Astrocyte of the spinal cord (primary cell): Measurements from ENCODE around the gene TXNRD2.

Source experiments
- DNase-seq: peaks from one replicate; pipeline ENCODE4 v3.0.0; 2011; ENCODE audit warnings: low read depth, low spot score
- H3K4me3 ChIP-seq: 2 replicates; pipeline ENCODE4 v1.5.1; 2011; ENCODE audit warnings: low read depth, mild to moderate bottlenecking, low read length, moderate library complexity
- in situ Hi-C: cut with HindIII; loops from 2 replicates; pipeline ENCODE4 v1.10.0; 2017; ENCODE audit warnings: low sequenced_read_pairs
- TF ChIP-seq, protein P1 (sequence below): IDR thresholded peaks from 2 replicates; pipeline ENCODE4 v1.5.1; 2012; ENCODE audit warnings: low read depth, mild to moderate bottlenecking, low read length, inconsistent platforms

The TXNRD2 gene

DNA sequence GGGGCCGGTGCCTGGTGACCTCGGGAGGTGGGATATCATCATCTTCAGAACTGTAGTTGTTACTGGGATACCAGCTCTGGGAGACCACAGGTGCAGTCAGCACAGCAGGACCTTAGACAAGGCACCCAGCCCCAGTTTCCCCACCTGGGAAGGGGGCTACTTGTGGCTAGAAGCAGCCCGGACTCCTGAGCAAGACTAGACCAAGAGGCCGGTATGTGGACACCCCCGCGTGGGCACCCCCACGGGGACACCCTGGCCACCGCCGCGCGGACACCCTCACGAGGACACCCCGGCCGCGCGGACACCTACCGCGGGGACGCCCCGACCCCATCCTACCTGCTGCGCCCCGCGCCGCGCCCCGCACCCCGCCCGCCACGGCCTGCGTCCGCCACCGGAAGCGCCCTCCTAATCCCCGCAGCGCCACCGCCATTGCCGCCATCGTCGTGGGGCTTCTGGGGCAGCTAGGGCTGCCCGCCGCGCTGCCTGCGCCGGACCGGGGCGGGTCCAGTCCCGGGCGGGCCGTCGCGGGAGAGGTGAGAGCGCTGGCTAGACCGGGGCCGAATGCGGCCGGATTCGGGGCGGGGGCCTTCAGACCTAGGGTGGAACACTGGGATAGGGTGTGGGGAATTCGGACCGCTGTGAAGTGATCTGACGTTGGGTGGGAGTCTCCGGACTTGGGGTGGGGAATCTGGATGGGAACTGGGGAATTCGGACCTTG is at the start of gene TXNRD2, which contains the start of gene COMT:
Gene TXNRD2, minus strand, starts transcription at position 454 of the 718 bp plus-strand sequence. Its CDS starts 15 bp downstream, at position 439.
Gene COMT, plus strand, starts transcription at position 408 of the 718 bp plus-strand sequence. CDS start 20,755 bp downstream, outside the sequence.
- DNase-seq: peak; percentile 55
- in situ Hi-C loops: no loop called here

DNA sequence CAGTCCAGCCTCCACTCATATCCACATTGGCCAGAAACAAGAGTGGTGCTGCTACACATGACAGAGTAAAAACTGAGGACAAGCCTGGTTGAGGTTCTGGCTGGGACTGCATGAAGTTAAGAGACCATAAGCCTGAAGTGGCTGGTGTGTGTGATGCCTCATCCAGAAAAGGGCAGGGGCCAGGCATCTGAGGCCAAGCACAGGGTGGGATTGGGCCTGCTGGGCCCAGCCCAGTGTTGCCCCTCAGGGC is 49.7 kb upstream of the TXNRD2 start:
- TF ChIP-seq, protein P1, sequence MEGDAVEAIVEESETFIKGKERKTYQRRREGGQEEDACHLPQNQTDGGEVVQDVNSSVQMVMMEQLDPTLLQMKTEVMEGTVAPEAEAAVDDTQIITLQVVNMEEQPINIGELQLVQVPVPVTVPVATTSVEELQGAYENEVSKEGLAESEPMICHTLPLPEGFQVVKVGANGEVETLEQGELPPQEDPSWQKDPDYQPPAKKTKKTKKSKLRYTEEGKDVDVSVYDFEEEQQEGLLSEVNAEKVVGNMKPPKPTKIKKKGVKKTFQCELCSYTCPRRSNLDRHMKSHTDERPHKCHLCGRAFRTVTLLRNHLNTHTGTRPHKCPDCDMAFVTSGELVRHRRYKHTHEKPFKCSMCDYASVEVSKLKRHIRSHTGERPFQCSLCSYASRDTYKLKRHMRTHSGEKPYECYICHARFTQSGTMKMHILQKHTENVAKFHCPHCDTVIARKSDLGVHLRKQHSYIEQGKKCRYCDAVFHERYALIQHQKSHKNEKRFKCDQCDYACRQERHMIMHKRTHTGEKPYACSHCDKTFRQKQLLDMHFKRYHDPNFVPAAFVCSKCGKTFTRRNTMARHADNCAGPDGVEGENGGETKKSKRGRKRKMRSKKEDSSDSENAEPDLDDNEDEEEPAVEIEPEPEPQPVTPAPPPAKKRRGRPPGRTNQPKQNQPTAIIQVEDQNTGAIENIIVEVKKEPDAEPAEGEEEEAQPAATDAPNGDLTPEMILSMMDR: no peak
- peak; percentile 12 for DNase-seq
- H3K4me3 ChIP-seq: no peak overlapping the region
- in situ Hi-C loops: no loop called here

More for the DNA sequence above, at the start of gene TXNRD2, which contains the start of gene COMT:
- TF ChIP-seq, protein P1: no peak
- peak within 1 kb of the TSS; percentile 83 for H3K4me3 ChIP-seq

DNA sequence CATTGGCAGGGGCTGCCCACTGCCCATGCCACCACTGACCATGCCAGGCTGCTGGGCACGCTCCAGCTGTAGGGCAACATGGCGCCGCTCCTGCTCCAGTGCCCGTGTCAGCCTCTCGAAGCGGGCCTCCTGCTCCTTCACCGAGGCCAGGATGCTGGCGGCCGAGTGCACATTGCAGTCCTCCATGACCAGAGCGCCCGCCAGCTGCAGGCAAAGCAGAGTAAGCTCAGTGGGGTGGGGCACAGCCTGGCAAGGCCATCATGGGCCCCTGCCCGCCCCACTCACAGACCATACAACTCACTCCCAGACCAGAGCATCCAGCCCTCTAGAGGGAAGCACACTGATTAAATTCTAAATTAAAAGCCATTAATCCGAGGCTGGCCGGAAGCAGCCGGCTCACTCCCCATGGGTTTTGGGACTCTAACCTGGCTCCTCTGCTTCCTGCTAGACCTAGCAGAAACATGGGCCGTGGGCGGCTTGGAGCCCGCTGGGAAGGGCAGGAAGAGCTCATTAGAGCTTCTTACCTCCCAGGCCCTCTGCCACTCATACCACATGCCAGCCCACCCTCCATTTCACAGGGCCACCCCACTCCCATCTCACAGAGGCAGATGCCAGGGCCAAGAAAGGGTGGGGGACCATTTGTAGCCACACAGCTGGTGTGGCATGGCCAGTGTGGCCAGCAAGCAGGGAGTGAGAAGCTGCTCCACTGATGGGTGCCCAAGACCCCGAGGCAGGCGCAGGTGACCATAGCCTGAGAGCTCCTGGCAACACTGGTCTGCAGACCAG is 49.2 kb upstream of the TXNRD2 start:
- no peak overlapping the region for H3K4me3 ChIP-seq
- DNase-seq: no peak
- TF ChIP-seq, protein P1: no peak
- in situ Hi-C loops: no loop called here

DNA sequence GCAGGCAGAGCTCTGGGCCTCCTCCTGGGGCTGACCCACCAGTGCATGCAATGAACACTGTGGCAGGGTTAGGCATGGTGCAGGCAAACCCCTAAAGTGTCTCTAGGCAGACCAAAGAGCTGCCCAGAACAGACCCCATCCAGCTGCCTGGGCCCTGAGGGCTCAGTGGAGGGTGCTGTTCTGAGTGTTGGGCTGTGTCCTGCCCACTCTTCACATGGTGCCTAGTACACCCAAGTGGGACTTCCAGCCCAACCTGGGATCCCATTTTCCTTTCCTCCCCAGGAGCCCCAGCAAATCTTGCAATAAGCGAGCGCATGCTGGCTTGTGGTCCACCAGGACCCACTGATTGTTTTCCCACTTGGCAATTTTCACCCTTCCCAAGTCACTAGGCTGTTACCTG is 48.6 kb upstream of the TXNRD2 start:
- no peak for DNase-seq
- TF ChIP-seq, protein P1: no peak
- in situ Hi-C loops: no loop called here
- H3K4me3 ChIP-seq: no peak overlapping the region

DNA sequence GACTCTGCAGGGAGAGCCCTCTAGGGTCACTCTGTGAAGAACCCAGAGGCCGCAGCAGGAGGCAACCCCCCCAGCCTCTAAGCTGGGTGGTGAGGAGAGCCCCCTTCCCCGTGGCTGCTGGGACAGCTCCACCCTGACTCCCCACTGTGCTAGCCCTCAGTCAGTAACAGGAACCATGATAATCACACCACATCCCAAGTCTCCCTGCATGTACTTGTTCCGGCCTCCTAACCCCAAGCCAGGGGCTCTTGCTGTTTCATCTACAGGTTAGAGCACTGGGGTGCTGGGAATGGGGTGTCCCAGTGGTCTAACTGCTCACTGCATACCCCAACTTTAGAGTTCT is 48.1 kb upstream of the TXNRD2 start:
- TF ChIP-seq, protein P1: no peak
- DNase-seq: no peak
- in situ Hi-C loops: no loop called here
- H3K4me3 ChIP-seq: no peak overlapping the region

DNA sequence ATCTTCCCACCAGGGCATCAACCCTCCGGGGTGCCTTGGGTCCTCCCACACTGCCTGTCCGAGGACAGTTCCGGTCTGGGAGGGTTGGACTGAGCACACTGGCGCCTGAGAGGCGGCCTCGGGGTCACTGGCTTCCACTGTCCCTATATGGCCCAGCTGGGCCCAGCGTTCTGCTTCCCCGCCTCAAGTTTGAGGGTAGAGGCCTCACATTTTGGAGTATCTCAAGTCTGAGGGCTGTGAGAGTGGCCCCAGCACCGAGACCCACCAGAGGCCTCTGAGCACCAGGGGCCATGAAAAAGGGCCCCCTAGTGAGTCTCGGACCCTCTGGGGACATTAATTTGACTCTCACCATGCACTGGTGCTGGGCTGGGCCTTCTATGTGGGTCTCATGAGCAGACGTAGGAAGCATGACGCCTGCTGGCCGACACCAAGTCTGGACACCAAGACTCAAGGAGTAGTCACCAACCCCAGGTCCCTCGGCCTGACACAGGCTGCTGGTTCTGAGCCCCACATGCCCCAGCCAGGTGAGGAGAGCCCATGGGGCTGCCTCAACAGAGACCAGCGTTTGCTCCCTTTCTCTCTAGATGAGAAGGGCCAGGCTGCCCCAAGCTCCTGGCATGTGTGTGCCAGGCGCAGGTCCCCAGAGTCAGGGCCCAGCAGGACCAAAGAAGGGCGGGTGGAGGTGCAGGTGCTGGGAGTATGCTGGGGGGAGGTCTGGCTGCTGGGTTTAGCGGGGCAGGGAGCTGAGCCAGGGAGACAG is 47.5 kb upstream of the TXNRD2 start:
- no peak overlapping the region for H3K4me3 ChIP-seq
- in situ Hi-C loops: no loop called here
- TF ChIP-seq, protein P1: no peak
- DNase-seq: no peak
